ENCODE data around the gene AATK. TPM values are rescaled to one million over a fixed set of nuclear protein-coding genes. Genes with fewer than 3 reads are reported as not detected.

The AATK gene
- total and polyA plus RNA-seq, 10 of the 15 experiments (the other 5 are each of a cell fraction or from before 2014, with no cell fraction given) = 0.04 TPM; not detected in 9

GRCh38 chr17:81113158-81113724, 52.8 kb downstream of the AATK start (continued):
- TF ChIP-seq SKIL (IDR thresholded peaks at IDR 0.05; ENCODE audit: low read depth, poor library complexity, severe bottlenecking) = no peak
- TF ChIP-seq TAF1 (IDR thresholded peaks at IDR 0.05; ENCODE audit: borderline replicate concordance, low read depth, low read length) = no peak

GRCh38 chr17:81112450-81112849, 53.6 kb downstream of the AATK start:
- H2AFZ ChIP-seq (ENCODE audit: control insufficient read depth, low read depth, low read length) = no peak overlapping the region
- no peaks in the 10 kb centered on the region for H3K9me3 ChIP-seq (replicated peaks; ENCODE audit: control insufficient read depth, insufficient read depth, low read length)
- ChIA-PET POLR2A (no interaction called here), SMC1A (ENCODE audit: uncharacterized antibody, unreplicated experiment) (no interaction called here), CTCF (no interaction called here), RAD21 (ENCODE audit: unreplicated experiment) (no interaction called here)
- FAIRE-seq = no peak
- in situ Hi-C loops (cut with MboI) = no loop called here
- no TSS peak for BruUV-seq (replicated peaks)
- H3K36me3 ChIP-seq (ENCODE audit: control insufficient read depth in 2 of 2, insufficient read depth in 2 of 2, low read length in 1 of 2) = no peaks in the 10 kb centered on the region
- H3K4me2 ChIP-seq (ENCODE audit: control insufficient read depth, insufficient read depth) = no peak overlapping the region
- DNase-seq (ENCODE audit: low read depth, low spot score) = no peak
- H3K27ac ChIP-seq (ENCODE audit: control insufficient read depth, insufficient read depth) = no peak overlapping the region
- H3K79me2 ChIP-seq (ENCODE audit: control insufficient read depth, insufficient read depth, low read length) = no peaks in the 10 kb centered on the region
- no peak overlapping the region for H3K4me3 ChIP-seq
- TF ChIP-seq CTCF (IDR thresholded peaks at IDR 0.05 in 2 of 3, conservative IDR thresholded peaks at IDR 0.05 in 1 of 3; ENCODE audit: control insufficient read depth in 2 of 3, extremely low read depth in 1 of 3, insufficient read depth in 1 of 3, low read depth in 3 of 3, low read length in 3 of 3) (no peak), CEBPZ (IDR thresholded peaks at IDR 0.05; ENCODE audit: low read depth, low read length) (no peak), TBL1XR1 (IDR thresholded peaks at IDR 0.05; ENCODE audit: low read depth, low read length) (no peak), BMI1 (IDR thresholded peaks at IDR 0.05; ENCODE audit: borderline replicate concordance) (no peak)
- intact Hi-C loops (cut with micrococcal nuclease; ENCODE audit: unreplicated experiment) = no loop called here
- WGBS (ENCODE audit: insufficient coverage, insufficient replicate concordance, low lambda C conversion rate, missing lambda C conversion rate) = 53% methylated on average over 23 of the region's 23 CpGs
- no peak for ATAC-seq
- no peaks in the 10 kb centered on the region; a peak in 1 of 4 replicates for H3K27me3 ChIP-seq (replicated peaks in 1 of 2; ENCODE audit: control insufficient read depth in 2 of 2, insufficient read depth in 2 of 2, low read length in 1 of 2)
- H3K4me1 ChIP-seq (ENCODE audit: control insufficient read depth, insufficient read depth, low read length) = no peaks in the 10 kb centered on the region
- H3K9ac ChIP-seq (ENCODE audit: control insufficient read depth, insufficient read depth, low read length) = no peak overlapping the region
- H4K20me1 ChIP-seq (ENCODE audit: control insufficient read depth, insufficient read depth) = no peaks in the 10 kb centered on the region

All from GM12878 (cell line).